Endometrial microvascular endothelial cells (primary cell): Measurements from ENCODE around the gene WDR76. TPM values are rescaled to one million over a fixed set of nuclear protein-coding genes. Genes with fewer than 3 reads are reported as not detected.

Experiments
- in situ Hi-C: cut with HindIII; loops from 2 replicates; pipeline ENCODE4 v1.10.0; 2017; ENCODE audit warnings: low sequenced_read_pairs, low pct_unique_long_range_greater_than_20kb; ENCODE audit errors: inconsistent ontology term
- total RNA-seq: library from RNA; depleted of rRNA; stranded (reverse); fragments of >200 nt; gene quantifications from one replicate; pipeline ENCODE4 v1.2.3, GENCODE V29; 2015; ENCODE audit errors: inconsistent ontology term

WDR76 gene
- total RNA-seq, 1 donor from 2014 or later: 20.0 TPM

- in situ Hi-C loops: no loop called here
Observed at GRCh38 chr15:43868406-43868805, 41.6 kb downstream of the WDR76 start.

- in situ Hi-C loops: no loop called here
Observed at GRCh38 chr15:43871835-43872234, 45.0 kb downstream of the WDR76 start.

- in situ Hi-C loops: no loop called here
Observed at GRCh38 chr15:43872416-43873020, 45.7 kb downstream of the WDR76 start.

GRCh38 chr15:43873651-43874050 is 46.8 kb downstream of the WDR76 start:
- in situ Hi-C loops: no loop called here

- in situ Hi-C loops: no loop called here
Observed at GRCh38 chr15:43876872-43877271, 50.1 kb downstream of the WDR76 start.

- in situ Hi-C loops: no loop called here
Observed at GRCh38 chr15:43877371-43877770, 50.6 kb downstream of the WDR76 start.

- in situ Hi-C loops: no loop called here
Observed at GRCh38 chr15:43878446-43878845, 51.6 kb downstream of the WDR76 start.

GRCh38 chr15:43879386-43880355 is 52.9 kb downstream of the WDR76 start:
- in situ Hi-C loops: no loop called here

- in situ Hi-C loops: no loop called here
Observed at GRCh38 chr15:43880406-43881194, 53.8 kb downstream of the WDR76 start.

- in situ Hi-C loops: no loop called here
Observed at GRCh38 chr15:43881245-43881644, 54.4 kb downstream of the WDR76 start.

GRCh38 chr15:43881944-43882343 is 55.1 kb downstream of the WDR76 start:
- in situ Hi-C loops: no loop called here

GRCh38 chr15:43883571-43883970 is 56.8 kb downstream of the WDR76 start:
- in situ Hi-C loops: no loop called here

- in situ Hi-C loops: no loop called here
Observed at GRCh38 chr15:43886558-43886957, 59.8 kb downstream of the WDR76 start.

GRCh38 chr15:43887901-43888300 is 61.1 kb downstream of the WDR76 start:
- in situ Hi-C loops: no loop called here

GRCh38 chr15:43889042-43889441 is 62.2 kb downstream of the WDR76 start:
- in situ Hi-C loops: no loop called here

GRCh38 chr15:43893956-43894355 is 67.2 kb downstream of the WDR76 start:
- in situ Hi-C loops: no loop called here

- in situ Hi-C loops: no loop called here
Observed at GRCh38 chr15:43895586-43895985, 68.8 kb downstream of the WDR76 start.

GRCh38 chr15:43896543-43896942 is 69.7 kb downstream of the WDR76 start:
- in situ Hi-C loops: no loop called here

- in situ Hi-C loops: no loop called here
Observed at GRCh38 chr15:43898891-43899290, 72.1 kb downstream of the WDR76 start.
